Measurements from ENCODE around the gene FAM72D.
"Not testable (repeated sequence)": the region's sequence is repeated elsewhere in the genome, so short reads cannot be mapped to it uniquely, and the experiment has no call there.

FAM72D gene
- total RNA-seq = 0 to 0.27 (median 0) reads per million in 4 experiments

GRCh38 chr1:145095284-145096057 lies at the start of gene FAM72D, which contains the start of gene SRGAP2B:
Gene FAM72D (plus strand): TSS chr1:145095974. CDS start chr1:145096848, 874 bp downstream.
Gene SRGAP2B (minus strand): TSS chr1:145095328. CDS start chr1:145092901, 2,427 bp downstream.
- DNase-seq = not testable (repeated sequence)

GRCh38 chr1:145047553-145047952 lies 48.2 kb upstream of the FAM72D start:
- DNase-seq = not testable (repeated sequence)

GRCh38 chr1:145048181-145048856 lies 47.5 kb upstream of the FAM72D start:
- DNase-seq = not testable (repeated sequence)

- not testable (repeated sequence) for DNase-seq
Measured at GRCh38 chr1:145052019-145052776, 43.6 kb upstream of the FAM72D start.

GRCh38 chr1:145053428-145053827 lies 42.3 kb upstream of the FAM72D start:
- not testable (repeated sequence) for DNase-seq

- not testable (repeated sequence) for DNase-seq
Measured at GRCh38 chr1:145055217-145055760, 40.5 kb upstream of the FAM72D start.

- not testable (repeated sequence) for DNase-seq
Measured at GRCh38 chr1:145058184-145058583, 37.6 kb upstream of the FAM72D start.

- DNase-seq = not testable (repeated sequence)
Measured at GRCh38 chr1:145063285-145063684, 32.5 kb upstream of the FAM72D start.

GRCh38 chr1:145063941-145064648 lies 31.7 kb upstream of the FAM72D start:
- not testable (repeated sequence) for DNase-seq

- DNase-seq = not testable (repeated sequence)
Measured at GRCh38 chr1:145065194-145065826, 30.5 kb upstream of the FAM72D start.

GRCh38 chr1:145066486-145066885 lies 29.3 kb upstream of the FAM72D start:
- DNase-seq = not testable (repeated sequence)

GRCh38 chr1:145071569-145071968 lies 24.2 kb upstream of the FAM72D start:
- DNase-seq = not testable (repeated sequence)

GRCh38 chr1:145074021-145074559 lies 21.7 kb upstream of the FAM72D start:
- not testable (repeated sequence) for DNase-seq

- DNase-seq = not testable (repeated sequence)
Measured at GRCh38 chr1:145076877-145077276, 18.9 kb upstream of the FAM72D start.

- not testable (repeated sequence) for DNase-seq
Measured at GRCh38 chr1:145077872-145078786, 17.6 kb upstream of the FAM72D start.

GRCh38 chr1:145078787-145079370 lies 16.9 kb upstream of the FAM72D start:
- DNase-seq = not testable (repeated sequence)

- not testable (repeated sequence) for DNase-seq
Measured at GRCh38 chr1:145079737-145080136, 16.0 kb upstream of the FAM72D start.

GRCh38 chr1:145080193-145080592 lies 15.6 kb upstream of the FAM72D start:
- DNase-seq = not testable (repeated sequence)

GRCh38 chr1:145082483-145083255 lies 13.1 kb upstream of the FAM72D start:
- not testable (repeated sequence) for DNase-seq

All from effector CD8-positive, alpha-beta T cell (primary cell).